Peyer's patch (tissue), 4 donors: ENCODE results near the gene RBM12.

Experiments used
- POLR2A ChIP-seq, 2 donors: fragments of 450-650 bp; IDR thresholded peaks; one replicate each; pipeline ENCODE4 v1.5.1; 2017; ENCODE audit warnings: antibody characterized with exemption in 2 of 2, mild to moderate bottlenecking in 2 of 2, moderate library complexity in 2 of 2
- TF ChIP-seq, protein P1 (sequence below), 6 experiments: fragments of 450-650 bp in 4 of 6; fragments of 200-600 bp in 2 of 6; sonication (generic) in 1 of 6; IDR thresholded peaks; one replicate each; pipeline ENCODE4 v1.5.1; 2017 to 2019; ENCODE audit warnings: antibody characterized with exemption in 6 of 6, mild to moderate bottlenecking in 3 of 6, moderate library complexity in 1 of 6

DNA sequence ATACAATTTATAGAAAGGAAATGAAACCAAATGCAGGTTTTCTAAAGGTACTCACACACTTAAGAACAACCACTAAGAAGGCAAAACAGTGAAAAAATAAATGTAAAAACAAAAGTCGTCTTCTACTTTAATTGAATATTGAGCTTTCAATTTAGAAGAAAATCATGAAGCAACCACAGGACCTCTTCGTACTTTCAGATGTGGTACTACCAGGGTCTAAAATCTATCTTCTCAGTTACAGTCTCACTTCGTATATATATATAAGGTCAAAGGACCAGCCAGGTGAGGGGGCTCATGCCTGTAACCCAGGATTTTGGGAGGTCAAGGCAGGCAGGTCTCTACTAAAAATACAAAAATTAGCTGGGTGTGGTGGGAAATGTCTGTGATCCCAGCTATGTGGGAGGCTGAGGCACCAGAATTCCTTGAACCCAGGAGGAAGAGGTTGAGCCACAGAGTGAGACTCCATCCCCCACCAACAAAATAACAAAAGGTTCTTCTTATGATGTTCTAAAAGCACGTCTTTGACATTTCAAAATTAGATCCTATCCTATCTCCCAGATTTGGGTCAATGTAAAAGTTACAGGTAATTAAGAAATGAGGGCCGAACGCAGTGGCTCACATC lies 47.0 kb upstream of the RBM12 start:
- TF ChIP-seq, protein P1, sequence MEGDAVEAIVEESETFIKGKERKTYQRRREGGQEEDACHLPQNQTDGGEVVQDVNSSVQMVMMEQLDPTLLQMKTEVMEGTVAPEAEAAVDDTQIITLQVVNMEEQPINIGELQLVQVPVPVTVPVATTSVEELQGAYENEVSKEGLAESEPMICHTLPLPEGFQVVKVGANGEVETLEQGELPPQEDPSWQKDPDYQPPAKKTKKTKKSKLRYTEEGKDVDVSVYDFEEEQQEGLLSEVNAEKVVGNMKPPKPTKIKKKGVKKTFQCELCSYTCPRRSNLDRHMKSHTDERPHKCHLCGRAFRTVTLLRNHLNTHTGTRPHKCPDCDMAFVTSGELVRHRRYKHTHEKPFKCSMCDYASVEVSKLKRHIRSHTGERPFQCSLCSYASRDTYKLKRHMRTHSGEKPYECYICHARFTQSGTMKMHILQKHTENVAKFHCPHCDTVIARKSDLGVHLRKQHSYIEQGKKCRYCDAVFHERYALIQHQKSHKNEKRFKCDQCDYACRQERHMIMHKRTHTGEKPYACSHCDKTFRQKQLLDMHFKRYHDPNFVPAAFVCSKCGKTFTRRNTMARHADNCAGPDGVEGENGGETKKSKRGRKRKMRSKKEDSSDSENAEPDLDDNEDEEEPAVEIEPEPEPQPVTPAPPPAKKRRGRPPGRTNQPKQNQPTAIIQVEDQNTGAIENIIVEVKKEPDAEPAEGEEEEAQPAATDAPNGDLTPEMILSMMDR (IDR thresholded peaks at IDR 0.05), result no peak
- no peak for TF ChIP-seq POLR2A (IDR thresholded peaks at IDR 0.05)
